Suprapubic skin (tissue), 4 donors: Measurements from ENCODE around the gene PTPRJ. TPM values are rescaled to one million over a fixed set of nuclear protein-coding genes. Genes with fewer than 3 reads are reported as not detected.
A peak's percentile ranks its signal among the peaks of the same experiment; 100 is the strongest.

Source experiments
- DNase-seq, 2 donors: peaks; one replicate each; pipeline ENCODE4 v3.0.0-alpha.2; 2019; ENCODE audit warnings: low spot score in 2 of 2
- H3K27ac ChIP-seq: fragments of 200-600 bp; sonication (generic); one replicate; pipeline ENCODE4 v1.5.1; 2019
- H3K27me3 ChIP-seq: fragments of 200-600 bp; sonication (generic); one replicate; pipeline ENCODE4 v1.5.1; 2019
- H3K36me3 ChIP-seq: fragments of 200-600 bp; sonication (generic); one replicate; pipeline ENCODE4 v1.5.1; 2019
- H3K4me1 ChIP-seq: fragments of 200-600 bp; sonication (generic); one replicate; pipeline ENCODE4 v1.5.1; 2019
- H3K4me3 ChIP-seq: fragments of 200-600 bp; sonication (generic); one replicate; pipeline ENCODE4 v1.5.1; 2019; ENCODE audit warnings: mild to moderate bottlenecking
- H3K9me3 ChIP-seq: fragments of 200-600 bp; sonication (generic); one replicate; pipeline ENCODE4 v1.5.1; 2019
- CTCF ChIP-seq, 2 donors: fragments of 200-600 bp in 1 of 2; fragments of 450-650 bp in 1 of 2; sonication (generic) in 1 of 2; IDR thresholded peaks; one replicate each; pipeline ENCODE4 v1.5.1; 2016 to 2019; ENCODE audit warnings: antibody characterized with exemption in 2 of 2, mild to moderate bottlenecking in 1 of 2, moderate library complexity in 1 of 2
- EP300 ChIP-seq: sonication (generic); formaldehyde crosslinking; IDR thresholded peaks from one replicate; pipeline ENCODE4 v1.6.1; 2017; ENCODE audit warnings: antibody characterized with exemption
- POLR2A ChIP-seq, 2 donors: fragments of 450-650 bp; IDR thresholded peaks; one replicate each; pipeline ENCODE4 v1.6.1; 2017; ENCODE audit warnings: antibody characterized with exemption in 2 of 2, mild to moderate bottlenecking in 2 of 2, moderate library complexity in 2 of 2
- POLR2AphosphoS5 ChIP-seq, 3 donors: sonication (generic); formaldehyde crosslinking; IDR thresholded peaks; one replicate each; pipeline ENCODE4 v1.6.1; 2017; ENCODE audit warnings: antibody characterized with exemption in 3 of 3
- WGBS: methylation state at CpG from one replicate; pipeline ENCODE4 v1.1.5; 2018; 5-methylcytosine and 5-hydroxymethylcytosine counted together
- total RNA-seq, 4 donors: library from RNA; depleted of rRNA; stranded (reverse); fragments of >200 nt; gene quantifications; one replicate each; pipeline ENCODE4 v1.1.0, GENCODE V29; 2016

The PTPRJ gene
- total RNA-seq, 4 donors from 2014 or later: 4.0 to 15.5 (median 13.1) TPM

DNA sequence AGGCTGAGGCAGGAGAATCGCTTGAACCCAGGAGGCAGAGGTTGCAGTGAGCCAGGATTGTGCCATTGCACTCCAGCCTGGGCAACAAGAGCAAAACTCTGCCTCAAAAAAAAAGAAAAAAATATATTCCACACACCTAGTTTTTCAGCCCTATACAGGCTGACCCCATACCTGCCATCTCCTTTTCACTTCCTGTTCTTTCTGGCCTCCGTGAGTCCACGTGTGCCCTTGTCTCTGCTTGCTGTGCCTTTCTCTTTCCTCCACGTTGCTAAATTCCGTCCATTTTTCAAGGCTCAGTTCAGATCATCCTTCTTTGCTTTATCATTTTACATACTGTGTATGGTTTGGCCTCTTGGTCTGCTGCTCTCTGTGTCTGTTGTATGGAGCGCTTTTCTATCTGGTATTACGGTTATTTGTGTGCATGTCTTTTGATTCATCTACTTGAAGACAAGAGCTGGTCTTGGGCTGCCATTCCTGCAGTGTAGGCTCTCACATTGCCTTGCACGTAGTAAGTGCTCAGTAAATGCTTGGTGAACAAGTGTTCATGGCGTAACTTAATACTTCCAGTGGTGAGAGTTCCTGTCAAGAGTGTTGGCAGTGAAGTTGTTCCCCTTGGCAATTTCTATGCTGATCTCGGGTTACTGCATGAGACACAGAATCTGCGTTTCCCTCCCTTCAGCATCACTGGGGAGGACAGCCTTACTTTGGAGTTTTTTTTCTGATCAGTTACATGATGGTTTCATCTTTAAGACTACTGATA is 57.5 kb downstream of the PTPRJ start:
- Histone ChIP-seq H3K4me3 (no peak overlapping the region), H3K4me1 (peaks cover 40% of the 10 kb centered on the region), H3K9me3 (no peaks in the 10 kb centered on the region), H3K36me3 (no peaks in the 10 kb centered on the region), H3K27ac (no peak overlapping the region), H3K27me3 (no peaks in the 10 kb centered on the region)
- TF ChIP-seq POLR2AphosphoS5 (IDR thresholded peaks at IDR 0.05) (no peak), EP300 (no peak), CTCF (IDR thresholded peaks at IDR 0.05) (no peak), POLR2A (IDR thresholded peaks at IDR 0.05) (no peak)
- 95% methylated on average over 11 of the region's 11 CpGs for WGBS
- DNase-seq: no peak

DNA sequence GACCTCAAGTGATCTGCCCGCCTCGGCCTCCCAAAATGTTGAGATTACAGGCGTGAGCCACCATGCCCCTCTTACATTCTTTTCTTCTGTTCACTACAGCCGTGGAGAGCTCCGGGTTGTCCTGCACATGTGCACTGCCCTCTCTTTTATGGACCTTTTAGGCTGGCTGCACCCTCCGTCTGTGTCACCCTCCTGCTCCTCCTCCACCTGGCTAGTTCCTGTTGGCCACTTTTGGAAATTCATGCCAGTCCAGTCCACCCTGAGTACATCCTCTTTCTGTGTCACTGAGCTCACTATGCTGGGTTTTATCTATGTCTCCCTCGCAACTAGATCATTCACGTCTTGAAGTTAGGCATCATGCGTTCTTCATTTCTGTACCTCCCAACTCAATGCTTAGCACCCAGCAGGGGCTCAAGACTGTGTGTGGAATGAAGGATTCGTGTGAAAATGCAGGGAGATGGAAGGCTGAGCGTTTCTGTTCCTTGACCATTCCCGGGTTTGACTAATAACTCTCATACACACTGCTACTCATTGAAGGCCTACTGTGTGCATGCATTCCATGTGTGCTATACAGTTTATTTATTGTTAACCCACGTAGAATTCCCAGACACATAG is 60.6 kb downstream of the PTPRJ start:
- Histone ChIP-seq H3K36me3 (no peaks in the 10 kb centered on the region), H3K4me3 (no peak overlapping the region), H3K4me1 (peaks cover 20% of the 10 kb centered on the region), H3K9me3 (no peaks in the 10 kb centered on the region), H3K27ac (no peak overlapping the region), H3K27me3 (no peaks in the 10 kb centered on the region)
- no peak for DNase-seq
- WGBS: 95% methylated on average over 13 of the region's 13 CpGs
- TF ChIP-seq POLR2AphosphoS5 (IDR thresholded peaks at IDR 0.05): no peak
- no peak for TF ChIP-seq CTCF (IDR thresholded peaks at IDR 0.05)
- no peak for TF ChIP-seq EP300
- no peak for TF ChIP-seq POLR2A (IDR thresholded peaks at IDR 0.05)

DNA sequence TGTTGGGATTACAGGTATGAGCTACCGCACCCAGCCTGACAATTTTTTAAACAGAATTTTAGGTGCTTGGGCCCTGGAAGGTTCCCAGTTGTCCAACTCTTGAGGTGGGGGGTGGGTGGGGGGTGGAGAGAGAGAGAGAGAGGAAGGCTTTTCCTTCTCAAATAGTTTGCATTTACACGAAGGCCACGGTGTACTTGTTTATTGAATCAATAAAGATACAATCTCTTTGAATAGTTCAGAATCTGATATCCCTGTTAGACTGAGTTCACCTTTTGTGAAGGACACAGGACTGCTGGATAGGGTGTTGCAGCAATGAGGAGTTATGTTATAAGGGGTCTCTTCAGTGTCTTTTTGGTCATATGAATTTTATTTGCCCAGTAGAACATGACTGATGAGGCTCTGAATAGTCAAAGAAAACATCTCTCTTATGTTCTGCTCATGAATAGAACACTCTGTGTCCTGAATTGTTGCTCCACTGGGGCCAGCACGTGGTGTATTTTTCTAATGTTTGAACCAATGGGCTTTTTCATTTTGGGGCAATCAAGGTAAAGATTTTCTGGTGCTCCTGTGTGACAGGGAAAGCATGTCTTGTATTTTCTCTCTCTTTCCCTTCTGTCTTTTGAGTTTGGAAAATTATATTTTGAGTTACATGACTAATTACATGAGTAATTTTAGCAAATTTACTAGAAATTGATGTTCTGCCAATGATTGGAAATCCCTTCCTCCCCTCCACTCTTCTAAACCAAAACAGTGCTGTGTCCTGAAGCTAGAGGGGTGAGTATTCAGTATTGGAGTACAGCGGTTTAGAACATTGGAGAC is 61.7 kb downstream of the PTPRJ start:
- peaks cover 13% of the 10 kb centered on the region for H3K4me1 ChIP-seq
- no peaks in the 10 kb centered on the region for H3K9me3 ChIP-seq
- WGBS: 87% methylated on average over 5 of the region's 5 CpGs

DNA sequence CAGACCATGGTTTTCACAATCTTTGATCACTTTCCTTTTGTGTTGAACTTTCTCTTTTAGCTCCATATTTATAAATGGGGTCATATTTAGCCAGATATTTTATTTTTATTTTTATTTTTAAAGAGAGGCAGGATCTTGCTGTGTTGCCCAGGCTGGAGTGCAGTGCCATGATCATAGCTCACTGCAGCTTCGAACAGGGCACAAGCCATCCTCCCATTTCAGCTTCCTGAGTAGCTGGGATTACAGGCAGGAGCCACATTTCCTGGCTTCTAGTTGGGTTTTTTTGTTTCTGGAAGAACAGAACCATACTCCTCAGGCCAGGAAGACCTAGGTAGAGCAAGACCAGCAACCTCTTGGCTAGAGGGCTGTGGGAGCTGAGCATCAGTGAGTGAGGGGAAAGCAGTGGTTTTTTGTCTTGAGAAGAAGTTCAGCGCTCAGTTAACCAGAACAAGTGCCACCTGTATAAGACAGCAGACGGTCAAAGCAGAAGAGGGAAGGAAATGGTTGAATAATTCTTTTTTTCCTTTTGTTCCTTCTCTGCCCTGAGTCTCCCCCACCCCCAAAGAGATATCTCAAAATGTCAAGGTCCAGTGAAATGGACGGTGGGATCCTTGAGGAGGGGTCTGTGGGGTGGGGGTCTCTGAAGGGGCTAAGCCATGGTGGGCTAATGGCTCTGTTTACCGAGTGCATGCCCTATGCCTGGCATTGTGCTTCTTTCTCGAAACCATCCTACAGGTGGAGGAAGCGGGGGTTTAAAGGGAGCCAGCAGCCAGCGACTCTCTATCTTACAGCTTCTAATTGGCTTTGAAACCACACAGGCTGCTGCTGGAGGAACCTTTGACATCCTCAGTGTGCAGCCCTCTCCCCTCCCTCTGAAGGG is 63.0 kb downstream of the PTPRJ start:
- DNase-seq: no peak
- TF ChIP-seq EP300 (no peak), POLR2A (IDR thresholded peaks at IDR 0.05) (no peak), CTCF (IDR thresholded peaks at IDR 0.05) (no peak), POLR2AphosphoS5 (IDR thresholded peaks at IDR 0.05) (no peak)
- H3K36me3 ChIP-seq: no peaks in the 10 kb centered on the region
- H3K27me3 ChIP-seq: no peaks in the 10 kb centered on the region
- WGBS: 80% methylated on average over 8 of the region's 8 CpGs
- H3K27ac ChIP-seq: no peak overlapping the region
- H3K4me1 ChIP-seq: peaks cover 16% of the 10 kb centered on the region
- H3K9me3 ChIP-seq: no peaks in the 10 kb centered on the region
- no peak overlapping the region for H3K4me3 ChIP-seq

More for the DNA sequence above, 61.7 kb downstream of the PTPRJ start:
- H3K36me3 ChIP-seq: no peaks in the 10 kb centered on the region
- DNase-seq: no peak
- H3K27ac ChIP-seq: peak overlapping the region; percentile 23
- no peaks in the 10 kb centered on the region for H3K27me3 ChIP-seq
- no peak overlapping the region for H3K4me3 ChIP-seq
- no peak for TF ChIP-seq POLR2AphosphoS5 (IDR thresholded peaks at IDR 0.05)
- TF ChIP-seq EP300: no peak
- TF ChIP-seq CTCF (IDR thresholded peaks at IDR 0.05): no peak
